Camera-type eye (tissue), 1 donor: ENCODE results near the gene KCNQ1OT1. TPM values are rescaled to one million over a fixed set of nuclear protein-coding genes. Genes with fewer than 3 reads are reported as not detected.

Source experiments
- total RNA-seq: library from RNA; depleted of rRNA; stranded (reverse); fragments of >200 nt; gene quantifications from one replicate; pipeline ENCODE4 v1.2.3, GENCODE V29; 2014

The KCNQ1OT1 gene
- 10.4 TPM for total RNA-seq

DNA sequence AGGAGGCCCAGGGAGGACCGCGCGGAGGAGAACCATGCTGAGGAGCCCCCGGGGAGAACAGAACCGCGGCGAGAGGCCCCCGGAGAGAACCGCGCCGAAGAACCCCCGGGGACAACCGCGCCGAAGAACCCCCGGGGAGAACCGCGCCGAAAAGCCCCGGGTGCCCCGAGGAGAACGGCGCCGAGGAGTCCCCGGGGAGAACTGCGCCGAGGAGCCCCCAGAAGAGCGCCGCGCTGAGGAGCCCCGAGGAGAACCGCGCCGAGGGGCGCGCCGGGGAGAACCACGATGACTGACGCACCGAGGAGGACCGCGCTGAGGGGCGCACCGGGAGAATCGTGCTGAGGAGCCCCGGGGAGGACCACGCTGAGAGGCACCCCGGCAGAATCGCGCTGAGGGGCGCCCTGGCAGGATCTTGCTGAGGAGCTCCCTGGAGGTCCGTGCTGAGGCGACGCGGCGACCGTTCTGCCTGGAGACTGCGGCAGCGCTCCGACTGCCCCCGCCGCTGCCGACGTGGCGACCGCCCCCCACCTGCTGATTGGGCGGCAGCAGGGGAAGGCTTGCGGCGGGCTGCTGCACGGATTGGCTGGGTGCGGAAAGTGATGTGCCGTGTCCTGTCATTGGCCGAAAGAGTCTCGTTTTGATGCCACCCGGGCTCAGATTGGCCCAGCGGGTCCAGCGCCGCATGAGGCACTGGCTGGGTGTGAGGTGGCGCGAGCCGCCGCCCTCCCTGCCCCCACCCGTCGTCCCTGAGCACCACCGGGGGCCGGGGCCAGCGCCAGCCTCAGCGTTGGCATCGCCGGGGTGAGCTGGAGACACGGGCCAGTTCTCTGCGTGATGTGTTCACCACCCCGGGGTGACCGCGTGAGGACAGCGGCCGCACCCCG is at the start of gene KCNQ1OT1:
KCNQ1OT1 (minus strand) TSS at position 464 of the 884 bp plus-strand sequence.

Other genes starting within 250 kb of the KCNQ1OT1 start
- 118 TPM for gene CDKN1C, start 185.8 kb upstream of the KCNQ1OT1 start, total RNA-seq
- not detected for gene PHLDA2, start 229.4 kb upstream of the KCNQ1OT1 start, total RNA-seq